ENCODE results near the gene THADA.

DNA sequence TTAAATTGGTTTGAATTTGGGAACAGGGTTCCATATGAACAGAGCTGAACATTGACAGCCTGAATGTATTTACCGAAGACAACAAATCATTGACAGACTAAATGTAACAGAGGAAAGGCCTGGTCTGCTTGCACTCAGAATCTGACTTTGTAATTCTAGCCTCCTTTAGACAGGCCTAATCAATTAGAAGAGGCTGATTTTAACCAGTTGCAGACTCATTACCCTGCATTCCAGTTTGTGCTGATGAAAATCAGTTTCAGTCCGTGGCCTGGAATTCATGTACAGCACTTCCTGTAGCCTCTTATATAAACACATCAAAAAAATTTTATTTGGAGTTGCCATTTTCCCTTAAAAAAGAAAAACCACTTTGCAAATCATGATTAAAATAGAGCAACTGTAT is 276.3 kb downstream of the THADA start:
- TF ChIP-seq EP300 (IDR thresholded peaks at IDR 0.05): no peak
- TF ChIP-seq, protein P1, sequence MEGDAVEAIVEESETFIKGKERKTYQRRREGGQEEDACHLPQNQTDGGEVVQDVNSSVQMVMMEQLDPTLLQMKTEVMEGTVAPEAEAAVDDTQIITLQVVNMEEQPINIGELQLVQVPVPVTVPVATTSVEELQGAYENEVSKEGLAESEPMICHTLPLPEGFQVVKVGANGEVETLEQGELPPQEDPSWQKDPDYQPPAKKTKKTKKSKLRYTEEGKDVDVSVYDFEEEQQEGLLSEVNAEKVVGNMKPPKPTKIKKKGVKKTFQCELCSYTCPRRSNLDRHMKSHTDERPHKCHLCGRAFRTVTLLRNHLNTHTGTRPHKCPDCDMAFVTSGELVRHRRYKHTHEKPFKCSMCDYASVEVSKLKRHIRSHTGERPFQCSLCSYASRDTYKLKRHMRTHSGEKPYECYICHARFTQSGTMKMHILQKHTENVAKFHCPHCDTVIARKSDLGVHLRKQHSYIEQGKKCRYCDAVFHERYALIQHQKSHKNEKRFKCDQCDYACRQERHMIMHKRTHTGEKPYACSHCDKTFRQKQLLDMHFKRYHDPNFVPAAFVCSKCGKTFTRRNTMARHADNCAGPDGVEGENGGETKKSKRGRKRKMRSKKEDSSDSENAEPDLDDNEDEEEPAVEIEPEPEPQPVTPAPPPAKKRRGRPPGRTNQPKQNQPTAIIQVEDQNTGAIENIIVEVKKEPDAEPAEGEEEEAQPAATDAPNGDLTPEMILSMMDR (IDR thresholded peaks at IDR 0.05): no peak
